ENCODE measurements around the gene INPP5A.

- no peak for TF ChIP-seq ZFX (IDR thresholded peaks at IDR 0.05)
- TF ChIP-seq, protein P1, sequence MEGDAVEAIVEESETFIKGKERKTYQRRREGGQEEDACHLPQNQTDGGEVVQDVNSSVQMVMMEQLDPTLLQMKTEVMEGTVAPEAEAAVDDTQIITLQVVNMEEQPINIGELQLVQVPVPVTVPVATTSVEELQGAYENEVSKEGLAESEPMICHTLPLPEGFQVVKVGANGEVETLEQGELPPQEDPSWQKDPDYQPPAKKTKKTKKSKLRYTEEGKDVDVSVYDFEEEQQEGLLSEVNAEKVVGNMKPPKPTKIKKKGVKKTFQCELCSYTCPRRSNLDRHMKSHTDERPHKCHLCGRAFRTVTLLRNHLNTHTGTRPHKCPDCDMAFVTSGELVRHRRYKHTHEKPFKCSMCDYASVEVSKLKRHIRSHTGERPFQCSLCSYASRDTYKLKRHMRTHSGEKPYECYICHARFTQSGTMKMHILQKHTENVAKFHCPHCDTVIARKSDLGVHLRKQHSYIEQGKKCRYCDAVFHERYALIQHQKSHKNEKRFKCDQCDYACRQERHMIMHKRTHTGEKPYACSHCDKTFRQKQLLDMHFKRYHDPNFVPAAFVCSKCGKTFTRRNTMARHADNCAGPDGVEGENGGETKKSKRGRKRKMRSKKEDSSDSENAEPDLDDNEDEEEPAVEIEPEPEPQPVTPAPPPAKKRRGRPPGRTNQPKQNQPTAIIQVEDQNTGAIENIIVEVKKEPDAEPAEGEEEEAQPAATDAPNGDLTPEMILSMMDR (conservative IDR thresholded peaks at IDR 0.05) = no peak
Measured at GRCh38 chr10:132712291-132712690, 174.7 kb downstream of the INPP5A start.
